Measurements from ENCODE around the gene MOV10L1. TPM values are rescaled to one million over a fixed set of nuclear protein-coding genes. Genes with fewer than 3 reads are reported as not detected.

Gene MOV10L1
- total RNA-seq, 2 donors from 2014 or later = 0.36 to 18.9 TPM

GRCh38 chr22:50048061-50048765 is 41.6 kb upstream of the MOV10L1 start:
- Histone ChIP-seq H3K27me3 (replicated peaks; ENCODE audit: insufficient read depth) (no peaks in the 10 kb centered on the region), H3K36me3 (no peaks in the 10 kb centered on the region), H3K9me3 (no peaks in the 10 kb centered on the region), H3K4me1 (replicated peaks) (no peaks in the 10 kb centered on the region), H3K27ac (no peak overlapping the region), H3K4me3 (no peak overlapping the region)
- 81% methylated on average over 12 of the region's 12 CpGs for WGBS
- no peak for DNase-seq (ENCODE audit: low spot score)
- no peak for TF ChIP-seq POLR2AphosphoS5 (IDR thresholded peaks at IDR 0.05)
- TF ChIP-seq CTCF (IDR thresholded peaks at IDR 0.05) = no peak
- TF ChIP-seq POLR2A (IDR thresholded peaks at IDR 0.05) = no peak
- intact Hi-C loops (cut with DNase I) = no loop called here

GRCh38 chr22:50048836-50049235 is 41.0 kb upstream of the MOV10L1 start:
- TF ChIP-seq POLR2AphosphoS5 (IDR thresholded peaks at IDR 0.05) (no peak), CTCF (IDR thresholded peaks at IDR 0.05) (no peak), POLR2A (IDR thresholded peaks at IDR 0.05) (no peak)
- DNase-seq (ENCODE audit: low spot score) = no peak
- Histone ChIP-seq H3K27me3 (replicated peaks; ENCODE audit: insufficient read depth) (no peaks in the 10 kb centered on the region), H3K4me3 (no peak overlapping the region), H3K36me3 (no peaks in the 10 kb centered on the region), H3K9me3 (no peaks in the 10 kb centered on the region), H3K27ac (no peak overlapping the region), H3K4me1 (replicated peaks) (no peaks in the 10 kb centered on the region)
- WGBS = 88% methylated on average over 15 of the region's 17 CpGs
- intact Hi-C loops (cut with DNase I) = no loop called here

- no peaks in the 10 kb centered on the region for H3K9me3 ChIP-seq
- H3K27ac ChIP-seq = no peak overlapping the region
- no peak overlapping the region for H3K4me3 ChIP-seq
- H3K36me3 ChIP-seq = no peaks in the 10 kb centered on the region
- no peak for DNase-seq (ENCODE audit: low spot score)
- intact Hi-C loops (cut with DNase I) = no loop called here
- no peak for TF ChIP-seq CTCF (IDR thresholded peaks at IDR 0.05)
- TF ChIP-seq POLR2A (IDR thresholded peaks at IDR 0.05) = no peak
- TF ChIP-seq POLR2AphosphoS5 (IDR thresholded peaks at IDR 0.05) = no peak
- 89% methylated on average over 36 of the region's 36 CpGs for whole genome bisulfite sequencing
- no peaks in the 10 kb centered on the region for H3K27me3 ChIP-seq (replicated peaks; ENCODE audit: insufficient read depth)
- no peaks in the 10 kb centered on the region for H3K4me1 ChIP-seq (replicated peaks)
These were observed 40.3 kb upstream of the MOV10L1 start for GRCh38 chr22:50049299-50050195.

- TF ChIP-seq POLR2AphosphoS5 (IDR thresholded peaks at IDR 0.05) (no peak), POLR2A (IDR thresholded peaks at IDR 0.05) (no peak)
- Histone ChIP-seq H3K9me3 (no peaks in the 10 kb centered on the region), H3K27me3 (replicated peaks; ENCODE audit: insufficient read depth) (no peaks in the 10 kb centered on the region), H3K4me1 (replicated peaks) (no peaks in the 10 kb centered on the region), H3K27ac (no peak overlapping the region), H3K4me3 (no peak overlapping the region), H3K36me3 (no peaks in the 10 kb centered on the region)
- intact Hi-C loops (cut with DNase I) = no loop called here
- DNase-seq (ENCODE audit: low spot score) = no peak
- 87% methylated on average over 17 of the region's 18 CpGs for WGBS
These were observed 37.9 kb upstream of the MOV10L1 start for GRCh38 chr22:50051930-50052329.

GRCh38 chr22:50053861-50054260 is 35.9 kb upstream of the MOV10L1 start:
- Histone ChIP-seq H3K9me3 (no peaks in the 10 kb centered on the region), H3K4me1 (replicated peaks) (peaks cover 6% of the 10 kb centered on the region), H3K36me3 (no peaks in the 10 kb centered on the region), H3K4me3 (no peak overlapping the region), H3K27me3 (replicated peaks; ENCODE audit: insufficient read depth) (peaks cover 3% of the 10 kb centered on the region), H3K27ac (no peak overlapping the region)
- intact Hi-C loops (cut with DNase I) = no loop called here
- DNase-seq (ENCODE audit: low spot score) = no peak
- 91% methylated on average over 18 of the region's 18 CpGs for WGBS
- TF ChIP-seq CTCF (IDR thresholded peaks at IDR 0.05) = no peak
- TF ChIP-seq POLR2A (IDR thresholded peaks at IDR 0.05) = no peak
- no peak for TF ChIP-seq POLR2AphosphoS5 (IDR thresholded peaks at IDR 0.05)
